Activated T-helper 2 cell treated with anti-CD3 and anti-CD28 coated beads, Interferon-gamma antibody, Interleukin-2, Interleukin-4, amounts not matched to agents 10 μg/mL and 5 μg/mL and 100 μg/mL, durations not matched to agents 14 hours and 24 hours and 36 hours (primary cell): ENCODE results near the gene ZNF253. TPM values are rescaled to one million over a fixed set of nuclear protein-coding genes. Genes with fewer than 3 reads are reported as not detected.
"Not testable (repeated sequence)": the region's sequence is repeated elsewhere in the genome, so short reads cannot be mapped to it uniquely, and the experiment has no call there.

Experiments
- DNase-seq: peaks from one replicate; pipeline ENCODE4 v3.0.0; 2021; ENCODE audit warnings: low spot score
- H3K27ac Mint-ChIP-seq: one replicate; pipeline ENCODE4 v1.8.0; 2021; ENCODE audit warnings: mixed read lengths
- H3K27me3 Mint-ChIP-seq: one replicate; pipeline ENCODE4 v1.8.0; 2021; ENCODE audit warnings: low read depth, mixed read lengths
- H3K36me3 Mint-ChIP-seq: one replicate; pipeline ENCODE4 v1.8.0; 2021; ENCODE audit warnings: low read depth, mixed read lengths
- H3K4me1 Mint-ChIP-seq: one replicate; pipeline ENCODE4 v1.8.0; 2021; ENCODE audit warnings: low read depth, mixed read lengths
- H3K4me3 Mint-ChIP-seq: one replicate; pipeline ENCODE4 v1.8.0; 2021; ENCODE audit warnings: low read depth, mild to moderate bottlenecking, moderate library complexity, mixed read lengths
- H3K9me3 Mint-ChIP-seq: one replicate; pipeline ENCODE4 v1.8.0; 2021; ENCODE audit warnings: mixed read lengths
- intact Hi-C: fragments of 100-400 bp; cut with micrococcal nuclease; formaldehyde crosslinking; loops from one replicate; pipeline ENCODE4 v1.15.1; 2023
- total RNA-seq: library from RNA; stranded (reverse); gene quantifications from 2 replicates; pipeline ENCODE4 v1.2.3, GENCODE V29; 2022

The ZNF253 gene
- total RNA-seq, 1 donor from 2014 or later = 8.6 TPM

GRCh38 chr19:19909654-19910053, 44.0 kb downstream of the ZNF253 start:
- no peak for DNase-seq
- H3K27ac Mint-ChIP-seq = no peak overlapping the region
- H3K4me3 Mint-ChIP-seq = no peak overlapping the region
- H3K36me3 Mint-ChIP-seq = peaks cover 89% of the 10 kb centered on the region
- H3K9me3 Mint-ChIP-seq = peaks cover 73% of the 10 kb centered on the region
- H3K4me1 Mint-ChIP-seq = no peaks in the 10 kb centered on the region
- intact Hi-C loops = no loop called here
- no peaks in the 10 kb centered on the region for H3K27me3 Mint-ChIP-seq

GRCh38 chr19:19911150-19911549, 45.5 kb downstream of the ZNF253 start:
- Mint-ChIP-seq H3K27me3 (no peaks in the 10 kb centered on the region), H3K36me3 (peaks cover 89% of the 10 kb centered on the region), H3K4me3 (no peak overlapping the region), H3K4me1 (no peaks in the 10 kb centered on the region), H3K9me3 (peaks cover 66% of the 10 kb centered on the region), H3K27ac (no peak overlapping the region)
- DNase-seq = no peak
- intact Hi-C loops = no loop called here

GRCh38 chr19:19914596-19914995, 48.9 kb downstream of the ZNF253 start:
- Mint-ChIP-seq H3K4me1 (no peaks in the 10 kb centered on the region), H3K27me3 (no peaks in the 10 kb centered on the region), H3K27ac (no peak overlapping the region), H3K4me3 (no peak overlapping the region), H3K36me3 (peaks cover 91% of the 10 kb centered on the region), H3K9me3 (peaks cover 60% of the 10 kb centered on the region)
- intact Hi-C loops = no loop called here
- DNase-seq = no peak

- H3K4me3 Mint-ChIP-seq, intact Hi-C loops, DNase-seq, H3K27ac Mint-ChIP-seq, H3K27me3 Mint-ChIP-seq, H3K4me1 Mint-ChIP-seq: not testable (repeated sequence)
- H3K9me3 Mint-ChIP-seq = peaks cover 73% of the 10 kb centered on the region
- peaks cover 72% of the 10 kb centered on the region for H3K36me3 Mint-ChIP-seq
Measured at GRCh38 chr19:19930417-19930816, 64.7 kb downstream of the ZNF253 start.

GRCh38 chr19:19933432-19934314, 68.0 kb downstream of the ZNF253 start:
- H3K4me3 Mint-ChIP-seq, H3K27me3 Mint-ChIP-seq, intact Hi-C loops, DNase-seq, H3K27ac Mint-ChIP-seq, H3K4me1 Mint-ChIP-seq: not testable (repeated sequence)
- peaks cover 47% of the 10 kb centered on the region for H3K36me3 Mint-ChIP-seq
- peaks cover 71% of the 10 kb centered on the region for H3K9me3 Mint-ChIP-seq

GRCh38 chr19:19937403-19937802, 71.7 kb downstream of the ZNF253 start:
- intact Hi-C loops = no loop called here
- DNase-seq = no peak
- Mint-ChIP-seq H3K36me3 (peaks cover 26% of the 10 kb centered on the region), H3K4me3 (no peak overlapping the region), H3K4me1 (no peaks in the 10 kb centered on the region), H3K9me3 (peaks cover 81% of the 10 kb centered on the region), H3K27me3 (no peaks in the 10 kb centered on the region), H3K27ac (no peak overlapping the region)

GRCh38 chr19:19938449-19938848, 72.8 kb downstream of the ZNF253 start:
- intact Hi-C loops = no loop called here
- DNase-seq = no peak
- Mint-ChIP-seq H3K27ac (no peak overlapping the region), H3K27me3 (no peaks in the 10 kb centered on the region), H3K36me3 (peaks cover 15% of the 10 kb centered on the region), H3K4me1 (no peaks in the 10 kb centered on the region), H3K9me3 (peaks cover 81% of the 10 kb centered on the region), H3K4me3 (no peak overlapping the region)

GRCh38 chr19:19943848-19944582, 78.3 kb downstream of the ZNF253 start:
- Mint-ChIP-seq H3K36me3 (no peaks in the 10 kb centered on the region), H3K4me3 (no peak overlapping the region), H3K9me3 (peaks cover 54% of the 10 kb centered on the region), H3K4me1 (no peaks in the 10 kb centered on the region), H3K27ac (no peak overlapping the region), H3K27me3 (no peaks in the 10 kb centered on the region)
- DNase-seq = no peak
- intact Hi-C loops = no loop called here

Other genes starting within 250 kb of the ZNF253 start
- gene PBX4, start 247.2 kb upstream of the ZNF253 start, total RNA-seq = 23.4 and 24.8 TPM in 2 replicates
- gene LPAR2, start 237.7 kb upstream of the ZNF253 start, total RNA-seq = 28.9 and 29.8 TPM in 2 replicates
- gene GMIP, start 222.2 kb upstream of the ZNF253 start, total RNA-seq = 66.0 and 67.5 TPM in 2 replicates
- 71.6 and 74.8 TPM in 2 replicates for gene ATP13A1, start 202.2 kb upstream of the ZNF253 start, total RNA-seq
- 31.8 and 32.1 TPM in 2 replicates for gene ZNF101, start 197.0 kb upstream of the ZNF253 start, total RNA-seq
- gene ZNF14, start 132.8 kb upstream of the ZNF253 start, total RNA-seq = 4.2 and 4.6 TPM in 2 replicates
- 13.2 and 15.1 TPM in 2 replicates for gene ZNF506, start 44.1 kb upstream of the ZNF253 start, total RNA-seq
- 7.1 and 7.6 TPM in 2 replicates for gene ZNF93, start 35.1 kb downstream of the ZNF253 start, total RNA-seq
- 4.8 TPM in 2 replicates for gene ZNF682, start 173.6 kb downstream of the ZNF253 start, total RNA-seq
- 3.2 and 5.1 TPM in 2 replicates for gene ZNF90, start 212.1 kb downstream of the ZNF253 start, total RNA-seq